ENCODE data around the gene AADAT. TPM values are rescaled to one million over a fixed set of nuclear protein-coding genes. Genes with fewer than 3 reads are reported as not detected.
"Not testable (repeated sequence)": the region's sequence is repeated elsewhere in the genome, so short reads cannot be mapped to it uniquely, and the experiment has no call there.

Gene AADAT
- polyA plus RNA-seq, 1 donor: 40.2 TPM

GRCh38 chr4:170091069-170091696, 1.4 kb upstream of the AADAT start:
- no peak for DNase-seq

- DNase-seq: no peak
These were observed 746 bp upstream of the AADAT start for GRCh38 chr4:170090352-170091052.

GRCh38 chr4:170089274-170089667, 485 bp downstream of the AADAT start:
- DNase-seq: peak; percentile 42

- DNase-seq: no peak
These were observed 1.0 kb downstream of the AADAT start for GRCh38 chr4:170088716-170089115.

- no peak for DNase-seq
These were observed 2.5 kb downstream of the AADAT start for GRCh38 chr4:170087163-170087700.

GRCh38 chr4:170083541-170083940, 6.2 kb downstream of the AADAT start:
- no peak for DNase-seq

- DNase-seq: no peak
These were observed 9.3 kb downstream of the AADAT start for GRCh38 chr4:170080496-170080895.

- DNase-seq: no peak
These were observed 9.8 kb downstream of the AADAT start for GRCh38 chr4:170079981-170080380.

GRCh38 chr4:170071196-170071595, 18.6 kb downstream of the AADAT start:
- no peak for DNase-seq

- no peak for DNase-seq
These were observed 21.2 kb downstream of the AADAT start for GRCh38 chr4:170068438-170069128.

GRCh38 chr4:170059421-170059820, 30.3 kb downstream of the AADAT start:
- no peak for DNase-seq

- DNase-seq: no peak
These were observed 30.9 kb downstream of the AADAT start for GRCh38 chr4:170058826-170059225.

- DNase-seq: no peak
These were observed 31.9 kb downstream of the AADAT start for GRCh38 chr4:170057866-170058265.

- DNase-seq: no peak
These were observed 36.8 kb downstream of the AADAT start for GRCh38 chr4:170052919-170053318.

- no peak for DNase-seq
These were observed 38.4 kb downstream of the AADAT start for GRCh38 chr4:170051402-170051801.

GRCh38 chr4:170049766-170050165, 40.0 kb downstream of the AADAT start:
- no peak for DNase-seq

GRCh38 chr4:170047771-170048354, 41.9 kb downstream of the AADAT start:
- DNase-seq: peak; percentile 70

- not testable (repeated sequence) for DNase-seq
These were observed 43.6 kb downstream of the AADAT start for GRCh38 chr4:170046156-170046555.

- DNase-seq: no peak
These were observed 49.6 kb downstream of the AADAT start for GRCh38 chr4:170040031-170040680.

GRCh38 chr4:170038769-170039168, 51.0 kb downstream of the AADAT start:
- DNase-seq: no peak

GRCh38 chr4:170038232-170038631, 51.5 kb downstream of the AADAT start:
- no peak for DNase-seq

- DNase-seq: no peak
These were observed 52.3 kb downstream of the AADAT start for GRCh38 chr4:170037481-170037880.

Data from left kidney (tissue), 2 donors.